Fibroblast of pulmonary artery (primary cell): ENCODE measurements around the gene ANGPT4.

Experiments used
- DNase-seq: peaks from one replicate; pipeline ENCODE4 v3.0.0-alpha.2; 2010; ENCODE audit warnings: low read depth
- H3K4me3 ChIP-seq: replicated peaks from 2 replicates; pipeline ENCODE4 v1.5.1; 2011; ENCODE audit warnings: low read depth, mild to moderate bottlenecking, control low read depth, low read length, moderate library complexity
- CTCF ChIP-seq: IDR thresholded peaks from 2 replicates; pipeline ENCODE4 v1.5.1; 2011; ENCODE audit warnings: mild to moderate bottlenecking, control low read depth, low read length, inconsistent platforms; ENCODE audit errors: missing control alignments

The ANGPT4 gene

GRCh38 chr20:878511-879307 lies 37.4 kb downstream of the ANGPT4 start:
- no peak overlapping the region for H3K4me3 ChIP-seq
- no peak for TF ChIP-seq CTCF
- peak; percentile 49 for DNase-seq

- no peak for TF ChIP-seq CTCF
- DNase-seq: no peak
- no peak overlapping the region for H3K4me3 ChIP-seq
Measured at GRCh38 chr20:877814-878213, 38.3 kb downstream of the ANGPT4 start.

- no peak for TF ChIP-seq CTCF
- no peak for DNase-seq
- H3K4me3 ChIP-seq: no peak overlapping the region
Measured at GRCh38 chr20:875115-875514, 41.0 kb downstream of the ANGPT4 start.

- DNase-seq: no peak
- no peak for TF ChIP-seq CTCF
- no peak overlapping the region for H3K4me3 ChIP-seq
Measured at GRCh38 chr20:873875-874607, 42.1 kb downstream of the ANGPT4 start.

- no peak overlapping the region for H3K4me3 ChIP-seq
- no peak for DNase-seq
- no peak for TF ChIP-seq CTCF
Measured at GRCh38 chr20:872855-873520, 43.1 kb downstream of the ANGPT4 start.

GRCh38 chr20:871948-872347 lies 44.2 kb downstream of the ANGPT4 start:
- no peak for DNase-seq

More at GRCh38 chr20:871948-872347, 44.2 kb downstream of the ANGPT4 start:
- TF ChIP-seq CTCF: no peak
- H3K4me3 ChIP-seq: no peak overlapping the region
